Endometrial microvascular endothelial cells (primary cell): ENCODE measurements around the gene MPPE1. TPM values are rescaled to one million over a fixed set of nuclear protein-coding genes. Genes with fewer than 3 reads are reported as not detected.

ENCODE experiments used
- in situ Hi-C: cut with HindIII; loops from 2 replicates; pipeline ENCODE4 v1.10.0; 2017; ENCODE audit warnings: low sequenced_read_pairs, low pct_unique_long_range_greater_than_20kb; ENCODE audit errors: inconsistent ontology term
- total RNA-seq: library from RNA; depleted of rRNA; stranded (reverse); fragments of >200 nt; gene quantifications from one replicate; pipeline ENCODE4 v1.2.3, GENCODE V29; 2015; ENCODE audit errors: inconsistent ontology term

The MPPE1 gene
- total RNA-seq, 1 donor from 2014 or later: 33.8 TPM

DNA sequence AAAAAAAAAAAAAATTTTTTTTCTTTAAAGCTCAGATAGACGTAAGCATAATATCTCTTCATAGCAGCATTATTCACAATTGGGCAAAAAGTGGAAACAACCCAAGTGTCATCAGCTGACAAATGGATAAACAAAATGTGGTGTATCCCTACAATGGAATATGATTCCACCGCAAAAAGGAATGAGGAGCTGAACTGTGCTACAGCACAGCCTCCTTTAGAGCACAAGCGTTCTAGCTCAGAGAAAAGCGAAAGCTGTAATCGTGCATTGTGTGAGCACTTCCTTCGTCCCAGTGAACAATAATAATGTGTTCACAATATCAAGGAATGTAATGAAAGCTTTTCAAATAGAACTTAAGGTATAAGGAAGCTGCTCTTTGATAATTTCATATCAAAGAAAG lies 68.6 kb downstream of the MPPE1 start:
- in situ Hi-C loops: no loop called here

DNA sequence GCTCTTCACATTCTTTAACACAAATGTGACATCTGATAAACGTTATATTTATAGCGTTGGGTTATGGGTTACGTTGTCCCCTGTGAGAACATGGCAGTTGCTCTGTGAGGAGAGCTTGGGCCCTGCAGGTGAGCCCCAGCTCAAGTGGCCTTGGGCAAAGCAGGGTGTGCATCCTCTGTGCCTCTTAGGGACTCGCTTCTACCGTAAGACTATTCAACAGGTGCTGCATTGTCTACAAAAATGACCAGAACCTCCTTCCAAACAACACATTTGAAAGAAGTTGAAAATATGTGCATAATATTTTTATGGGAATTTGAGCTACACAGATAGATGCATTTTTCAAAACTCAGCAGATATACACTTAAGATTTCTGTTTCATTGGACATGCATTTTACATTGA lies 73.3 kb downstream of the MPPE1 start:
- in situ Hi-C loops: no loop called here

Other genes starting within 250 kb of the MPPE1 start
- 1.2 TPM for gene GNAL, start 219.1 kb downstream of the MPPE1 start, total RNA-seq
- gene CHMP1B, start 56.9 kb downstream of the MPPE1 start, total RNA-seq: 29.7 TPM
- 3.5 TPM for gene IMPA2, start 73.2 kb upstream of the MPPE1 start, total RNA-seq
- gene ANKRD62, start 185.5 kb upstream of the MPPE1 start, total RNA-seq: not detected